SW480 (cell line): Measurements from ENCODE around the gene EEF1AKMT2.
"Not testable (repeated sequence)": the region's sequence is repeated elsewhere in the genome, so short reads cannot be mapped to it uniquely, and the experiment has no call there.

ENCODE experiments used
- DNase-seq: peaks from one replicate; pipeline ENCODE4 v3.0.0-alpha.2; 2016; ENCODE audit warnings: low spot score

The EEF1AKMT2 gene

DNA sequence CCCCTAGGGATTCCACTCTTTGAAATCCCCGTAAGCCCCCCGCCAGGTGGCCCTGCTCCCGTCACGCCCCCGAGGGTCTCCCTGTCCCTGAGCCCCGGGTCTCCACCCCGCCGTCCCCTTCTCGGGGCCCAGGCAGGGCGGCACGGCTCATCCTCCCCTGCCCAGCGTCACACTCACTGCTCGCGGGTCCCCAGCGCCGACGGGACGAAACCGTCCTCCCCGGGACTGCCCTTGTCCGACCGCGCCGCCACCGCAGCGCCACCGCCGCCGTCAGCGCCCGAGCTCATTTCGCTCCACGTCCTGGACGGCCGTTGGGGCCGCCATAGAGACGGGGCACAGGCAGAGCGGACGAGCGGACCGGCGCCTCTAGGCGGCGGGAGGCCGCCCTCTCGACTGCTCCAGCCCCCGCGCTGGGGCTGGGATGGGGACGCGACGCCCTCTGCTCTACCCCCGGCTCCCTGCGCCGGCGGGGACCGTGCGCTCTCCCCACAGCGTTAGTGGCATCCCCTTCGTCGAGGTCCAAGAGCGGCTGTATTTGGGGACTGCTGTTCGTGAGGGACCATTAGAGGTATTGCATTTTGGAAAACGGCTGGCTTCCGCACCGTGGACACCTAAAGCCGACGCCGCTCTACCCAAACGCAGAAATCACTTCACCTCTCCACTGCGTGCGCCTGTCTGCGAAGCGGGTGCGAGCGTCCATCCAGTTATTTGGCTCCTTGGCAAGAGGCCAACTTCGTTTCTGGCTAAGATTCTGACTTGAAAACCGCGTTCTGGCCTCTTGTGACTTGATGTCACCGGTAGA is at the start of gene EEF1AKMT2:
Gene EEF1AKMT2, minus strand, starts transcription at position 341 of the 802 bp plus-strand sequence. Its CDS starts 54 bp downstream, at position 287.
- peak; percentile 81 for DNase-seq

DNA sequence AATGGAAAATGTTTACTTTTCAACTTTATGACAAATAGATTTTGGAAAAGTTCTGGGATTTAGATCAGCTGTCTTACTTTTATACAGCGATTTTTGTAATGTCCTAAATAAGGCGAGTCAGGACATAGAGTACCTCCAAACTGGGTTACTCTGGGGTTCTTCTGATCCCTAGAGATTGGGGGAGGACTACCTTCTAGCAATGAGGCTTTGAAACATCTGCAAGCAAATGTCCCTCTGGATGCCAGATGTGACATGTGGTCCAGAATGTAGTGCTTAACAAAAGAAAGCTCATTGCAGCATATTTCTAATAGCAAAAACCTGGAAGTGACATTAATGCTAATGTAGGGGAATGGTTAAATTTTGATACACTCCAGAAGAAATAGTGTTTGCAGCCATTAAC is 46.0 kb upstream of the EEF1AKMT2 start:
- DNase-seq = no peak

DNA sequence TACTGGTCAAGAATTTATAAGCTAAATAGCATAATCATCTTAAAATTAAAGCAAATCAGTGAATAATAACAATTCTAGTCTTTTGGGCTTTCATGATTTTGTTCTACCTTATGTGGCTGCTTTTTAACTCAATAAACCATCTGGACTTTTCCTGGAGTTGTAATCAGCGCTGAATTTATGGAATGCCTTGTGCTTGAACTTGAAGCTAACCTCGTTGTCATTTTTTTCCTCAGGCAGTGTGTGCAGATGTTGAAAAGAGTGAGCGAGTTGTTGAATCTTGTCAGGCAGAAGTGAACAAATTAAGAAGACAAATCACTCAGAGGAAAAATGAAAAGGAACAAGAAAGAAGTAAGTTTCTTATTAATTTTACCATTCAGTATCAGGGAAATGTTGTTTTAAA is 39.4 kb upstream of the EEF1AKMT2 start:
- no peak for DNase-seq

DNA sequence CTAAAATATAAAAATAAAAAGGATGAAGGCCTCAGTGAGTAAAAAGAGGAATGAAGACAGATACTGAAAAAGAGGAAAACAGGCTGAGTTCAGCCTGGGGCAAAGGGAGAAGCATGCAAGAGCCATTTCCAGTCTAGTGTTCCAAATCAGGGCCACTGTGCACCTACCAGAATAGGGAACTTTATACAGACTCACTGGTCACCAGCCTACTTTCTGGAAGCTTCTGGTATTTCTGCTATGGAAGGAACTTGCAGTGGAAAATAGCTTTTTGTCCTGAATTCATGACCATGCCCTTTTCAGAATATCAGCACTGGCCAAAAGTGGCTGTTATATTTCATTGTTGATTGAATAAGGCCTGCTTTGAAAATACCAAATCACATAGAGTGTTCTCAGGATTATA is 38.8 kb upstream of the EEF1AKMT2 start:
- DNase-seq = no peak

DNA sequence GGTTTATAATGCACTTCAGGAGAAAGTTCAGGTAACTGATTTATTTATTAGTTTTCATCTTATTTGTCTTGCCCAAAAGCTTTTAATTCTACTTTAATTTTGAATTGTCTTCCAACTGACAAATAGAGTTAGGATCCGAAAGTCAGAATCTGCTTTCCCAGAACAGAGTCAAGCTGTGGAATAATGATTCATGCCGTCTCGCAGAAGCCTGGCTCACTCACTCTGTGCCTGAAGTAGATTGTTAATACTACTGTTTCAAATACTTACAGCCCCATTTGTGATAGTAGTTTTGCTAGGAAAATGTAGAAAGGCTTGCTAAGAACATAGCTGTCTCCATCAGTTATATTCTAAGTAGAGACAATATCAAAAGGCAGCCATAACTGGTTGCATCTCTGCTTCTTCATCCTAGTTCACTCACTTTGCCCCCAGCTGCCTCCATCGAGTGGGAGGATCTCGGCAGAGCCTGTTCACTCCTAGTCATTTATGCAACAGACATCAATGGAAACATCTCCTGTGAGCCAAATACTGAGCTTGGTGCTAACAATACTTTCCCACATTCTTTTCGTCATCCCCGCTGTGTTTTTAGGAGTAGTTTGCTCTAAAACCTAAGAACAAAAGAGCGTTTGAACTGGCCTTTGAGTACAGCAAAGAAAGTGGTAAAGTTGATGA is 37.9 kb upstream of the EEF1AKMT2 start:
- no peak for DNase-seq

DNA sequence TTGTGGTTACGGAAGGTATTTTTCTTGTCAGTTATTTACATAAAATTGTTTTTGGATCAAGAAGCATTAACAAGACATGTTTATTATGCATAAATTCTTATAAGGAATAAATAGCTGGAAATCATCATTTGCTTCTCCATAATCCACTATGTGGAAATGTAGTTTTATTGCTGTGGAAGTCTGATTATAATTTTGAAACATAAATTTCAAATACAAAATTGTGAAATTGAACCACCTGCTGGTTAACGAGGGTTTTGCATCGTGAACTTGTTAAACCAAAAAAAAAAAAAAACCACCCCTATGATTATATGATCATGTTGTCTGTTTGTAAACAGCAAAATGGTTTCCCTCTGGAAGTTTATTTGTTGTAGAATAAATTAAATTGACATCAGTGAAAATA is 35.8 kb upstream of the EEF1AKMT2 start:
- DNase-seq = peak; percentile 7

DNA sequence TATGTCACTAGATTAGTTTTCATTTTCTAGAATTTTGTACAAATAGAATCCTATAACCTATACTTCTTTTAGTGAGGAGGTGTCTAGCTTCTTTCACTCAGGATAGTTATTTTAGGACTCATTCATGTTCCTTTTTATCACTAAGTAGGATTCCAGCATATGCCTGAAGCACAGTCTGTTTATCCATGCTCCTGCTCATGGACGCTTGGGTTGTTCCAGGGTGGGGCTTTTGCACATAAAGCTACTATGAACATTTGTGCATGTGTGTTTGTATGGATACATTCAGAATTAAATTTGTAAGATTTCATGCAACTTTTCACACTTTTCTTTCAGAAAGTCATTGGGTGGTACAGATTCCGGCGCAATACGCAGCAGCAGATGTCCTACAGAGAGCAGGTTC is 34.6 kb upstream of the EEF1AKMT2 start:
- no peak for DNase-seq

DNA sequence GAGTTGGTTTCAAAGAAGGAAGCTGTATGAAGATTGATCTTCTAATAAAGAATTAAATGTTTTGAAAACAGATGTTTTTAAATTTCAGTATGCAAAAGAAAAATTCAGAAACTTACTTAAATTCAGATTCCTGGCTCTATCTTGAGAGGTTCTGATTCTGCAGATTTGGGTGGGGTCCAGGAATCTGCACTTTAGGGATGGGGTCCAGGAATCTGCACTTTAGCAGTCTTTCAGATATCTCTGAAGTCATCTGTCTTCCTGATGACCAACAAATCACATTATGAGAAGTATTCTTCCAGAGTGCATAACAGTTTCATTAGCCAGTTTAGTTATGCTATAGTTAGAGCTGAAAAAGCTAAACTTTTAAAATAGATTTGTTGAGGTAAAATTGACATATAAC is 34.0 kb upstream of the EEF1AKMT2 start:
- DNase-seq = no peak

DNA sequence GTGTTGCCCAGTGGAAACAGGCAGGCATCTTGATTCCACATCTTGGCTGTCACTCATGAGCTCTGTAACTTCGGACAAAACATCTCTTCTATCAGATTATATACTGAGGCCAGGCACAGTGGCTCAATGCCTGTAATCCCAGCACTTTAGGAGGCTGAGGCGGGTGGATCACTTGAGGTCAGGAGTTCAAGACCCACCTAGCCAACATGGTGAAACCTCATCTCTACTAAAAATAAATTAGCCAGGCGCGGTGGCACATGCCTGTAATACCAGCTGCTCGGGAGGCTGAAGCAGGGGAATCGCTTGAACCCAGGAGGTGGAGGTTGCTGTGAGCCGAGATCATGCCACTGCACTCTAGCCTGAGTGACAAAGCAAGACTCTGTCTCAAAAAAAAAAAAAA is 33.2 kb upstream of the EEF1AKMT2 start:
- not testable (repeated sequence) for DNase-seq

DNA sequence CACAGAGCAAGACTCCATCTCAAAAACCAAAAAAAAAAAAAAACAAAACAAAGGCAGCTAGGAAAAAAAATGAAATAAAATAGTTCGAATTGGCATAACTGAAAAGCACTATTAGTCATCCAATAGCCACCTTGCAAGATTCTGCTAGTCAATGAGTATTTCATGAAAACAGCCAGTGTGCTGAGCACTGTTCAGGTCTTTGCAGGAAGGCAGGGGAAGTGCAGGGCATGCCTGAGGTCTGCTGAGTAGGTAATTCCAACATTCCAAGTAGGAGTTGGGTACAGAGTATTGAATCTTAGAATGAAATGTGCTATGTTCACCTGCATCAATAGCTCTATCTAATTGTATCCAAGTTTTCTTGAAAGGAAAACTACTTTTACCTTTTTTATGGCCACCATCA is 32.8 kb upstream of the EEF1AKMT2 start:
- DNase-seq = no peak

DNA sequence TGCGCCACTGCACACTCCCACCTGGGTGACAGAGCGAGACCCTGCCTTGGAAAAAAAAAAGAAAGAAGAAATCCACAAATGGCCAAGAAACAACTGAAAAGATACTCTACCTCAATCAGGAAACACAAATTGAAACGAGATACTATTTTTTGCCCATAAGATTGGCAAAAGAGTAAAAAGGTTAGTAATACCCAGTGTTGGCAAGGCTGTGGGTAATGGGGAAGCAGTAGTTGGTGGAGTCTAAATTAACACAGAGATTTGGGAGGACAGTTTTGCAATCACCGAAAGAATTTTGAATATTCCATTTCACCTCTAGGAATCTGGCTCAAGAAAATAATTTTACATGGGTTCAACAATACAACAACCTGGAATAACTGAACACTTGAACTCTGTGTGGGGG is 29.8 kb upstream of the EEF1AKMT2 start:
- DNase-seq = no peak

DNA sequence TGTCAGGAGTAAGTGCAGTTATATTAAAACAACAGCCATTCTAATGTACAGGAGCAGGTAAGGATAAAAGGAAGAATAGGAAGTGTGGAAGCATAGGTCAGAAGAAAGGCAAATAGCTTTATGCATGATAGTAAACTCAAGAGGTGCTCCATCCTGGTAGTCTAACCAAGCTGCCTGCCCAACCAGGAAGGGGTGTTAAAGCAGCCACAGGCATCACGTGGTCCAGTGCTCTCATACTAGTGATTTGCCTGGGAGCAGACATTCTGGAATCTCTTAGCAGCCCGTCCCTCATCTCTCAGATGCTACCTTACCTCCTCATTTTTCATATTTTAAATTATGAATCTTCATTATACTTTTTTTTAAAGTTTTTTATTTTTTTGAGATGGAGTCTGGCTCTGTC is 28.4 kb upstream of the EEF1AKMT2 start:
- DNase-seq = no peak

DNA sequence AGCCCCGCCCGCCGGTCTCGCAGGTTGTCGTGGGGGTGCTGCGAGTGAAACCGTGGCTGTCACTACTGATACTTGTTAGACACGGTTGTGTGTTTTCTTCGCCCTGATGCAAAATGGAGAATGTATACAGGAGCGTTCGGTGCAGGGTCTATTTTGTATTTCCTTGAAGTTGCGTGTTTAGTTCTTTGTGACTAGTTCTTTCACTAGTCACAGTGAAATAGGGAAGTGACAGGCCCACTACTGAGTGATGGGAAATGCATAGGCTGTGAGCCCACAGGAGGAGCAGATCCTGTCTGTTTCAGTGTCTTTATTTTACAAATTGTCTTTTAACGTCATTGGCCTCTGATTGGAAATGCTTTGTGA is 10.6 kb upstream of the EEF1AKMT2 start:
- DNase-seq = peak; percentile 18

DNA sequence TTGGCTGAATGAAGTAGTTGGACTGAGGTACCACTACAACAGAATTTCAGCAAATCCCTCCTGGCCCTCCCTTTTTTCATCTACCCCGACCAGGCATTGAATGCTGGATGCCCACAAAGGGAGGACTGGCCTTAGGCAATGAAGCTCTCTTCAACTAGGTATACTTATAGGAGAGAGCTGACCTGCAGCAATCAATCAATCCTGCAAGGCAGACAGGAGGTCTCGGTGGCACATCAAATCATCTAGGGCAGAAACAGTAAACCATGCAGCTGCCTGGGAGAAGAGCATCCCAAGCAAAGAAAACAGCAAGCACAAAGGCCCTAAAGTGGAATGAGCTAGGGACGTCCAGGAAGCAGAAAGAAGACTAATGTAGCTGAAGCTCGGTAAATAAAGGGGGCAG is 7.5 kb upstream of the EEF1AKMT2 start:
- DNase-seq = no peak

DNA sequence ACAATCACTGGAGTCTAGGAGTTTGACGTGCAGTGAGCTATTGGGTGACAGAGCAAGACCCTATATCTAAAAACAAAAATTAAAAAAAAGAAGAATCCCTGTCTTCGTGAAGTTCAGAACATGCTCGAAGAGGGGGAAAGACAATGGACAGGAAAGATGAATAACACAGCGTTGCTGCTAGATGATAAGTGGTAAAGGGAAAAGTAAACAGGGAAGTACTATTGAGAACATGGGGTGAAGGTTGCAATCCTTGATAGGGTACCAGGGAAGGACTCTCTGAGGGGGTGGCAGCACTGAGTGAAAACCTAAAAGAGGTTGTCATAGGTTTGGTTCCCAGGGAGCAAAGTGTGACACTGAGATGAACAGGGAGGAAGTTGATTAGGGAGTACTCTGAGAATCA is 7.1 kb upstream of the EEF1AKMT2 start:
- no peak for DNase-seq

DNA sequence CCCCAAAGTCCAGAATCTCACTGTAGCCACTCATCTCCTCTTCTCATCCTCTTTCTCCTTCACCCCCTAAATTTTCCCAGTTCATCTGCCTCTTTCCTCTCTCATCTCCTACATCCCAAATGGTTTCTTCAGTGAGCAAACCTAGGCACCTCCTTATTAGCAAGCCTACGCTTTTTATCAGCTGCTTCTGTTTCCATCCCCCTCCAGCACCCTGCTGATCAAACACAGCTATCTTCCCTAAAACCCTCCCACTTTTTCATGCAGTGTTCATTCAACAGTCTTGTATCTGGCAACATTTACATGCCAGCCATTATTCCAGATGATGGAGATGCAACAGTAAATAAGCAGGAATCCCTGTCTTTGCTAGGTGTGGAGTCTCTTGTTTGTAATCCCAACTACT is 6.7 kb upstream of the EEF1AKMT2 start:
- DNase-seq = no peak

DNA sequence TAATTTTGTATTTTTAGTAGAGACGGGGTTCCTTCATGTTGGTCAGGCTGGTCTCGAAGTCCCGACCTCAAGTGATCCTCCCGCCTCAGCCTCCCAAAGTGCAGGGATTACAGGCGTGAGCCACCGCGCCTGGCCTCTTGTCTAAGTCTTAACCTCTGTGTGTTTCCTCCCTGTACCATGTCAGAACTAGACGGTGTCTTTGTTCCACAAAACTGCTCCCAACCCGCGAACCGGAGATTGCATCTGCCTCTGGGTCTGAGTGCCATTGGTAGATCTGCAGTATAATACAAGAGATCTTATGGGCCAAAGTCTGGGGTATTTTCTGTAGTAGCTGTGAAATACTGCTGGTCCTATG is 1.3 kb upstream of the EEF1AKMT2 start:
- no peak for DNase-seq

DNA sequence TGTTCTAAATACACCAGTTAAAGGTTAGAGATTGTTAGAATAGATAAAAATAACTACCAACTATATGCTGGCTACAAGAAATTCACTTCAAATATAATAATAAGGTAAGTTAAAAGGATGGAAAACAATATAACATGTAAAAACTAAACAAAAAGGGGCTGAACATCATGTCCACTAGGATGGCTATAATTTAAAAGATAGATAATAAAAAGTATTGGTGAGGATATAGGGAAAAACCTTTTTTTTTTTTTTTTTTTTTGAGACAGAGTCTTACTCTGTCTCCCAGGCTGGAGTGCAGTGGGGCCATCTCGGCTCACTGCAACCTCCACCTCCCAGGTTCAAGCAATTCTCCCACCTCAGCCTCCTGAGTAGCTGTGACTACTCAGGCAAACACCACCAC is 8.8 kb downstream of the EEF1AKMT2 start:
- DNase-seq = not testable (repeated sequence)

DNA sequence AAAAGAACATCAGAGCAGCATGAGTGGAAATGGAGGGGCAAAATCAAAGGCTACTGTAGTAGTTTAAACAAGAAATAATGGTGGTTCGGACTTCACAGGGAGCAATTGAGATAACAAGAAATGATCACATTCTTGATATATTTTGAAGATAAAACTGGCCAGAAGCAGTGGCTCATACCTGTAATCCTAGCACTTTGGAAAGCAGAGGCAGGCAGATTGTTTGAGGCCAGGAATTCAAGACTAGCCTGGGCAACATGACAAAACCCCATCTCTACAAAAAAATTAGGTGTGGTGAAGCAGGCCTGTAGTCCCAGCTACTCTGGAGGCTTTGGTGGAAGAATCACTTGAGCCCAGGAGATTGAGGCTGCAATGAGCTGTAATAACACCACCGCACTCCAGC is 22.9 kb downstream of the EEF1AKMT2 start:
- no peak for DNase-seq

DNA sequence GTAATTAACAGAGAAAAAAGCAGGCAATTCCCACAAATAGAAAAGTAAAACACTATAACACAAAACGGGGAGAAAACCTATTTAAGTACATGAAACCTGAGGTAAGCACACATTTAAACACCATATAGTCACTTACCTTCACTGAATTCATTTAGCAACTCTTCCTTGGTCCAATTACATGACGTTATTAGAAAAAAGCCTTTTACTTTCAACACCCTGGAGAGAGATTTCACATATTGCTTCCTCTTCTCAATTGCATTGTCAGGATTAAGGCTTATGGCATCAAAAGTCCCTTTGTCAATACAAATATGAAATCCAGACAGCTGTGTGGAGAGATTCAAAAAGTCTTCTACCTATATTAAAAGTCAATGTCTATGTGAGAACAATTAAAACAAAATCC is 26.4 kb downstream of the EEF1AKMT2 start:
- no peak for DNase-seq

DNA sequence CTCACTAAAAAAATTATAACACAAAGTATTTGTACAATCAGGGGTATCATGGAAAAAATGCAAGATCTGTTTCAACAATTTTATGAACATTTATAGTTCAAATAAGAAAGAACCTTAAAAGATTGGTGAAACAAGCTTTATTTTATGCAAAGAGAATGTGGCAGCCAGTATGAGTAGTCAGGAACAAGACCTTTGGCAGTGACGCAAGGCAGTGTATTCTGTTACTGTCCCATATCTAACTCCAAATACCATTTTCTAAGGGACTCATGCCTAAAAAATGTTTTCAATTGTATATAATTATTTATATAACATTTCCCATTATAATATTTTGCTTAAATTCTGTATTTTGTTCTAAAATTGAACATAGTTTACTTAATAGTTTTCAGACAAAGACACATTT is 28.4 kb downstream of the EEF1AKMT2 start:
- no peak for DNase-seq

DNA sequence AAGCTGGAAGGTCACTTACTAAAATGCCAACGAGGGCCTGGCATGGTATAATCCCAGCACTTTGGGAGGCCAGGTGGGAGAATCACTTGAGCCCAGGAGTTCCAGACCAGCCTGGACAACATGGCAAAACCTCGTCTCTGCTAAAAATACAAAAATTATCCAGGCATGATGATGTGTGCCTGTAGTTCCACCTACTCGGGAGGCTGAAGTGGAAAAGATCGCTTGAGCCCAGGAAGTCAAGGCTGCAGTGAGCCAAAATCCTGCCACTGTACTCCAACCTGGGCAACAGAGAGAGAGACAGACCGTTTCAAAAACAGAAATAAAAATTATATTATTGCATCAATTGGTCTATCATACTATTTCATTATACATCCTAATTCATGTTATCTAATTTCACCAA is 29.4 kb downstream of the EEF1AKMT2 start:
- DNase-seq = no peak

DNA sequence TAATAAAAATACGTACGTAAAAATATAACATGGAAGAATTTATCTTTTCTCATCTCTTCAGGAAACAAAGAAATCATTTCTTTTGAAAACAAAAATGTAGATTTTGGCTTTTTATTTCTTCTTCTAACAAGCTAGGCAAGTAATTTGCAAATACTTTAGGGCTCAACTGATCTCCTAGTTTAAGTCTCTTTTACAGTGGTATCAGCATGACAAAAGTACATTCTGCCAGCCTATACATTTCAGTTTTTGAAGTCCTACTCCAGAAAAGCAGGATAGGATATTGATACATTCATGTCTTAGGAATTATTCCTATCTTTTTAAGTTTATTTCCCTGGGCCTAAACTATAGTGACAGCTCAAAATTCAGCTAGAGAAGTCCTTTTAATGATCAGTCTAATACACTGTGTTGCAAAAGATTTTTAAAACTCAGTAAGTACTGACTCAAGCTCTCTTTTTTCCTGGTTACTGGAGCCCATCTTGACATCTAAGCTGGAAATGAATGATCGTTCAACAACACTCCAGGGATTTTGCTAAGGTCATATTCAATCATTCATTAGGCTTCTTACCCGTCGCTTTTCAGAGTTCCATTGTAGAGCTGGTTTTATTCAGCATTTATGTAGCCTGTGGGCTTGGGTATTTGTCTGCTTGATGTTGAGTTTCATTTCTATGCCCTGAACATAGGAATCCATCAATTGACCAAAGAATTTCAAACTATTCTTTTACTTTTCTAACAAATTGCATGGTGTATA is 35.4 kb downstream of the EEF1AKMT2 start:
- no peak for DNase-seq
